Activated T-helper 1 cell treated with anti-CD3 and anti-CD28 coated beads, Interleukin-12 subunit alpha, Interleukin-12 subunit beta, Interleukin-2, Interleukin-4 antibody, amounts not matched to agents 30 ng/mL and 10 ng/mL and 1 ng/mL, durations not matched to agents 14 hours and 24 hours and 36 hours (primary cell): ENCODE measurements around the gene NTMT1. TPM values are rescaled to one million over a fixed set of nuclear protein-coding genes. Genes with fewer than 3 reads are reported as not detected.

Source experiments
- DNase-seq: peaks from one replicate; pipeline ENCODE4 v3.0.0; 2021; ENCODE audit warnings: low spot score
- H3K27ac Mint-ChIP-seq: one replicate; pipeline ENCODE4 v1.8.0; 2021; ENCODE audit warnings: mild to moderate bottlenecking, mixed read lengths
- H3K27me3 Mint-ChIP-seq: one replicate; pipeline ENCODE4 v1.8.0; 2022; ENCODE audit warnings: mild to moderate bottlenecking, moderate library complexity, mixed read lengths; ENCODE audit not compliant: insufficient read depth
- H3K36me3 Mint-ChIP-seq: one replicate; pipeline ENCODE4 v1.8.0; 2021; ENCODE audit warnings: low read depth, mixed read lengths
- H3K4me1 Mint-ChIP-seq: one replicate; pipeline ENCODE4 v1.8.0; 2021; ENCODE audit warnings: low read depth, mixed read lengths
- H3K4me3 Mint-ChIP-seq: one replicate; pipeline ENCODE4 v1.8.0; 2021; ENCODE audit warnings: mild to moderate bottlenecking, moderate library complexity, mixed read lengths
- H3K9me3 Mint-ChIP-seq: one replicate; pipeline ENCODE4 v1.8.0; 2021; ENCODE audit warnings: mixed read lengths
- intact Hi-C: fragments of 100-400 bp; cut with micrococcal nuclease; formaldehyde crosslinking; loops from one replicate; pipeline ENCODE4 v1.15.1; 2024
- total RNA-seq: library from RNA; stranded (reverse); gene quantifications from 2 replicates; pipeline ENCODE4 v1.2.3, GENCODE V29; 2022

The NTMT1 gene
- total RNA-seq, 1 donor from 2014 or later = 67.1 TPM

GRCh38 chr9:129675620-129676019 lies 49.7 kb downstream of the NTMT1 start:
- peaks cover 5% of the 10 kb centered on the region for H3K4me1 Mint-ChIP-seq
- H3K27me3 Mint-ChIP-seq = peaks cover 4% of the 10 kb centered on the region
- intact Hi-C loops = no loop called here
- no peak overlapping the region for H3K4me3 Mint-ChIP-seq
- H3K36me3 Mint-ChIP-seq = no peaks in the 10 kb centered on the region
- DNase-seq = no peak
- H3K9me3 Mint-ChIP-seq = no peaks in the 10 kb centered on the region
- H3K27ac Mint-ChIP-seq = no peak overlapping the region

- intact Hi-C loops = no loop called here
Observed at GRCh38 chr9:129676287-129676686, 50.3 kb downstream of the NTMT1 start.

GRCh38 chr9:129676975-129677374 lies 51.0 kb downstream of the NTMT1 start:
- intact Hi-C loops = no loop called here
- H3K27me3 Mint-ChIP-seq = peaks cover 4% of the 10 kb centered on the region
- no peaks in the 10 kb centered on the region for H3K4me1 Mint-ChIP-seq
- H3K27ac Mint-ChIP-seq = no peak overlapping the region
- no peak for DNase-seq
- H3K9me3 Mint-ChIP-seq = no peaks in the 10 kb centered on the region
- no peaks in the 10 kb centered on the region for H3K36me3 Mint-ChIP-seq
- no peak overlapping the region for H3K4me3 Mint-ChIP-seq

More at GRCh38 chr9:129676287-129676686, 50.3 kb downstream of the NTMT1 start:
- H3K36me3 Mint-ChIP-seq = no peaks in the 10 kb centered on the region
- H3K4me3 Mint-ChIP-seq = no peak overlapping the region
- H3K9me3 Mint-ChIP-seq = no peaks in the 10 kb centered on the region
- H3K27me3 Mint-ChIP-seq = peaks cover 4% of the 10 kb centered on the region
- DNase-seq = no peak
- peaks cover 5% of the 10 kb centered on the region for H3K4me1 Mint-ChIP-seq
- H3K27ac Mint-ChIP-seq = no peak overlapping the region

- Mint-ChIP-seq H3K27ac (no peak overlapping the region), H3K4me1 (no peaks in the 10 kb centered on the region), H3K27me3 (peaks cover 4% of the 10 kb centered on the region), H3K4me3 (no peak overlapping the region), H3K9me3 (no peaks in the 10 kb centered on the region), H3K36me3 (no peaks in the 10 kb centered on the region)
- DNase-seq = no peak
- intact Hi-C loops = no loop called here
Observed at GRCh38 chr9:129677456-129677855, 51.5 kb downstream of the NTMT1 start.

- no peaks in the 10 kb centered on the region for H3K36me3 Mint-ChIP-seq
- H3K27ac Mint-ChIP-seq = no peak overlapping the region
- H3K4me3 Mint-ChIP-seq = no peak overlapping the region
- no peaks in the 10 kb centered on the region for H3K4me1 Mint-ChIP-seq
- intact Hi-C loops = no loop called here
- H3K9me3 Mint-ChIP-seq = no peaks in the 10 kb centered on the region
- peaks cover 4% of the 10 kb centered on the region for H3K27me3 Mint-ChIP-seq
- no peak for DNase-seq
Observed at GRCh38 chr9:129678844-129679243, 52.9 kb downstream of the NTMT1 start.

- Mint-ChIP-seq H3K4me3 (no peak overlapping the region), H3K36me3 (no peaks in the 10 kb centered on the region), H3K27ac (no peak overlapping the region), H3K4me1 (no peaks in the 10 kb centered on the region), H3K27me3 (peaks cover 4% of the 10 kb centered on the region), H3K9me3 (no peaks in the 10 kb centered on the region)
- DNase-seq = no peak
- intact Hi-C loops = no loop called here
Observed at GRCh38 chr9:129679537-129679936, 53.6 kb downstream of the NTMT1 start.

GRCh38 chr9:129681924-129682323 lies 56.0 kb downstream of the NTMT1 start:
- H3K4me3 Mint-ChIP-seq = no peak overlapping the region
- H3K27ac Mint-ChIP-seq = no peak overlapping the region
- no peaks in the 10 kb centered on the region for H3K4me1 Mint-ChIP-seq

GRCh38 chr9:129682381-129682780 lies 56.4 kb downstream of the NTMT1 start:
- no peak for DNase-seq
- Mint-ChIP-seq H3K9me3 (no peaks in the 10 kb centered on the region), H3K36me3 (no peaks in the 10 kb centered on the region), H3K27ac (no peak overlapping the region), H3K27me3 (peaks cover 4% of the 10 kb centered on the region), H3K4me3 (no peak overlapping the region), H3K4me1 (no peaks in the 10 kb centered on the region)
- intact Hi-C loops = no loop called here

More at GRCh38 chr9:129681924-129682323, 56.0 kb downstream of the NTMT1 start:
- DNase-seq = no peak
- peaks cover 4% of the 10 kb centered on the region for H3K27me3 Mint-ChIP-seq
- H3K9me3 Mint-ChIP-seq = no peaks in the 10 kb centered on the region
- intact Hi-C loops = no loop called here
- no peaks in the 10 kb centered on the region for H3K36me3 Mint-ChIP-seq

- H3K9me3 Mint-ChIP-seq = no peaks in the 10 kb centered on the region
- no peak overlapping the region for H3K27ac Mint-ChIP-seq
- no peak overlapping the region for H3K4me3 Mint-ChIP-seq
- DNase-seq = no peak
- no peaks in the 10 kb centered on the region for H3K27me3 Mint-ChIP-seq
- no peaks in the 10 kb centered on the region for H3K4me1 Mint-ChIP-seq
- H3K36me3 Mint-ChIP-seq = no peaks in the 10 kb centered on the region
- intact Hi-C loops = no loop called here
Observed at GRCh38 chr9:129685220-129685932, 59.4 kb downstream of the NTMT1 start.

Other genes with a start within 250 kb of the NTMT1 start
- not detected in 2 replicates for gene C9orf50, start 5.1 kb upstream of the NTMT1 start, total RNA-seq
- 24.0 TPM in 2 replicates for gene ASB6, start 16.0 kb downstream of the NTMT1 start, total RNA-seq
- gene PRRX2, start 39.5 kb downstream of the NTMT1 start, total RNA-seq = 6.2 and 7.8 TPM in 2 replicates
- 0.16 TPM in 1 of 2 replicates, not detected in the other for gene PTGES, start 126.9 kb downstream of the NTMT1 start, total RNA-seq
- 21.9 and 25.6 TPM in 2 replicates for gene TOR1B, start 177.0 kb downstream of the NTMT1 start, total RNA-seq
- gene TOR1A, start 198.0 kb downstream of the NTMT1 start, total RNA-seq = 61.3 and 62.1 TPM in 2 replicates
- gene C9orf78, start 209.1 kb downstream of the NTMT1 start, total RNA-seq = 64.0 and 67.4 TPM in 2 replicates
- 47.9 and 50.2 TPM in 2 replicates for gene USP20, start 209.3 kb downstream of the NTMT1 start, total RNA-seq